Dedifferentiated amniotic fluid mesenchymal stem cell (primary cell): ENCODE results near the gene PIP5KL1.

Experiments used
- DNase-seq: peaks from one replicate; pipeline ENCODE4 v3.0.0-alpha.2; 2016; ENCODE audit errors: extremely low spot score

PIP5KL1 gene

DNA sequence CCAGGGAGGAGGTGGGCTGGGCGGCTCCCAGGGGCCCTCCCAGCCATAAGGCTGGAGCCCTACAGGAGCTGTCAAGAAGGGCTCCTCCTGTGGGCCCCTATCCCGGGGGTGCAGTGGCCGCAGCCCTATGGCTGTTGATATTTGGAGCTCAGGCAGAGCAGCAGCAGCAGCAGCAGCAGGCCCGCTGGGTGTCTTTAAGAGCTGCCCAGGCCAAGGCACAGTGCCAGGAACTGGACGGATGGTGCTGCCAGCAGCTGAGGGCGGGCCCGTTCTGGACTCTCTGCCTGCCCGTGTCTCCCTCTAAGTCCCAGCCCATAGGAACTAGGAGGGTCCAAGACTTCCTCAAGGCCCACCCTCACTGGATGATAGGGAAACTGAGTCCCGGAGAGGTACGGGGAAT, 56.7 kb downstream of the PIP5KL1 start:
- DNase-seq = no peak

GRCh38 chr9:127873223-127873691, 57.3 kb downstream of the PIP5KL1 start:
- DNase-seq = no peak

DNA sequence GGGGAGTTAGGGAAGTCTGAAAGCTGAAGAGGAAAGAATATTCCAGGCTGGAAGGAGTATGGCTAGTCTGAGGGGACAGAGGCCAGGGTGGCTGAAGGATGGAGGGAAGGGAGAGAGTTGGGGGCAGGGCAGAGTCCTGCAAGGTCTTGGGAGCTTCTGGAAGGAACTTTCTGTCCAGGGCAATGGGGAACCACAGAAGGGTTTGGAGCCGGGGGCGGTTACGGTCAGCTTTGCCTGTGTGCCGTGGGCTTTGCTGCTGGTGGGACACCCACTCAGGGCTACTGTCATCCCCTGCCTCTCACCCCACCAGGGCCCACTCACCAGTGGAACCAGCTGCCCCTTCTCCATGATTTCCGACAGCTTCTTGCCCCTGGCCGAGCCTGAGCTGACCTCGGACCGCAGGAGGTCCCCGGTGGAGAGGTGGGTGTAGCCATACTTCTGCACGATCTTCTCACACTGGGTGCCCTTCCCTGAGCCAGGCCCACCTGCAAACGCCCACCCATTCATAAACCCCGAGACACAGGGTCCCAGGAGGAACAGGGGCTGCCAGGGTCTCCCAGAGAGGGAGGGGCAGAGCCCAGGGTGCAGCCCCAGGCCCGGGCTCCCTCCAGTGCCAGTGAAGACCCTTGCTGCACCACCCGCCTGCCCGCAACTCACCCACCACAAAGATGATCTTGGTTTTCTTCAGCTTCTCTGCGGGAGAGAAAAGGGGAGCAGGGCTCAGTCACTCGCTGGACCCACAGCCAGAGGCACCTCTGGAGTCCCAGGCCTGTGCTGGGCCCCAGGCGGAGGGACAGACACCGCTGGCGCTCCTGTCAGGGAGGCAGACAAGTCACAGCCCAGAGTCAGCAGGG, 58.0 kb downstream of the PIP5KL1 start:
- no peak for DNase-seq

DNA sequence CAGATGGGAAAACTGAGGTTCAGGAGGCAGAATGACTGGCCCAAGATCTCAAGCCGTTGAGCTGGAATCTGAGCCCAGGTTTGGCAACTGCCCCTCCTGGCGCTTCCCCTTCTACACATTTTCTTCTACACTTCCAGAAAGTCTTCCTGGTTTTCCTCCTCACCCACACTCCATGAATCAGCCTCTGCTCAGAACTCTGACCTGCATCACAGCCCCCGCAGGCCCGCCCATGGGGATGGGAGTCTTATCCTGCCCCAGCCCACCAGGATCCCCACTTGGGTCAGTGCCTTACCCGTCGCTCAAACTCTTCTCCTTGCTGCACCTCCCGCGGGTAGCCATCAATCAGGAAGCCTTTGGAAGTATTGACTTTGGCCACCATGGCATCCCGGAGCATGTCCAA, 59.0 kb downstream of the PIP5KL1 start:
- DNase-seq = no peak

GRCh38 chr9:127870887-127871286, 59.7 kb downstream of the PIP5KL1 start:
- no peak for DNase-seq
